Loucy (cell line): ENCODE results near the gene CTCFL.

Experiments
- H2AFZ ChIP-seq: fragments of 200-600 bp; sonication (generic); 2 replicates; pipeline ENCODE4 v1.6.0; 2016; ENCODE audit warnings: antibody characterized with exemption, mild to moderate bottlenecking, low read length, moderate library complexity
- H3F3A ChIP-seq: fragments of 200-600 bp; 2 replicates; pipeline ENCODE4 v1.6.0; 2016; ENCODE audit warnings: antibody characterized with exemption, low read depth, mild to moderate bottlenecking
- H3K27me3 ChIP-seq: fragments of 200-600 bp; sonication (generic); 2 replicates; pipeline ENCODE4 v1.6.1; 2014; ENCODE audit warnings: low read length, mild to moderate bottlenecking; ENCODE audit not compliant: insufficient read depth, poor library complexity, severe bottlenecking
- H3K36me3 ChIP-seq: fragments of 200-600 bp; sonication (generic); 2 replicates; pipeline ENCODE4 v1.6.1; 2016; ENCODE audit warnings: low read length; ENCODE audit not compliant: insufficient read depth
- H3K4me1 ChIP-seq: fragments of 200-600 bp; sonication (generic); 2 replicates; pipeline ENCODE4 v1.5.1; 2014; ENCODE audit warnings: low read length, mild to moderate bottlenecking; ENCODE audit not compliant: insufficient read depth, poor library complexity, severe bottlenecking
- H3K4me2 ChIP-seq: fragments of 200-600 bp; sonication (generic); 2 replicates; pipeline ENCODE4 v1.6.0; 2014; ENCODE audit warnings: antibody characterized with exemption, low read length, low read depth, mild to moderate bottlenecking; ENCODE audit not compliant: poor library complexity, severe bottlenecking
- H3K4me3 ChIP-seq: fragments of 200-600 bp; sonication (generic); 2 replicates; pipeline ENCODE4 v1.5.1; 2014; ENCODE audit warnings: low read length, mild to moderate bottlenecking, mixed read lengths; ENCODE audit not compliant: poor library complexity, severe bottlenecking
- H3K79me2 ChIP-seq: fragments of 200-600 bp; sonication (generic); 2 replicates; pipeline ENCODE4 v1.6.1; 2014; ENCODE audit warnings: low read length; ENCODE audit not compliant: insufficient read depth
- H3K9ac ChIP-seq: fragments of 200-600 bp; sonication (generic); 2 replicates; pipeline ENCODE4 v1.6.0; 2014; ENCODE audit warnings: mild to moderate bottlenecking, low read depth, low read length, moderate library complexity; ENCODE audit not compliant: poor library complexity, severe bottlenecking
- H3K9me2 ChIP-seq: fragments of 200-600 bp; sonication (generic); replicated peaks from 2 replicates; pipeline ENCODE4 v1.6.1; 2016; ENCODE audit warnings: low read depth, low read length, mixed read lengths
- H3K9me3 ChIP-seq: fragments of 200-600 bp; sonication (generic); 2 replicates; pipeline ENCODE4 v1.6.1; 2014; ENCODE audit warnings: mild to moderate bottlenecking, antibody characterized with exemption, low read length, low read depth; ENCODE audit not compliant: insufficient read depth
- H4K20me1 ChIP-seq: fragments of 200-600 bp; sonication (generic); 2 replicates; pipeline ENCODE4 v1.6.0; 2014; ENCODE audit warnings: antibody characterized with exemption, low read length, mild to moderate bottlenecking; ENCODE audit not compliant: insufficient read depth, poor library complexity, severe bottlenecking
- CTCF ChIP-seq: fragments of 200-600 bp; sonication (generic); conservative IDR thresholded peaks from 2 replicates; pipeline ENCODE4 v1.5.1; 2014; ENCODE audit warnings: mild to moderate bottlenecking, antibody characterized with exemption, low read length
- EZH2phosphoT487 ChIP-seq: fragments of 200-600 bp; IDR thresholded peaks from 2 replicates; pipeline ENCODE4 v1.6.1; 2018; ENCODE audit warnings: antibody characterized with exemption, mild to moderate bottlenecking, moderate library complexity, borderline replicate concordance

CTCFL gene

GRCh38 chr20:57508831-57509230, 16.1 kb downstream of the CTCFL start:
- H3K9me2 ChIP-seq: no peaks in the 10 kb centered on the region
- H2AFZ ChIP-seq: no peak overlapping the region
- H3F3A ChIP-seq: no peaks in the 10 kb centered on the region
- H3K9ac ChIP-seq: no peak overlapping the region
- no peak overlapping the region for H3K4me3 ChIP-seq
- no peaks in the 10 kb centered on the region for H3K36me3 ChIP-seq
- no peaks in the 10 kb centered on the region for H3K4me1 ChIP-seq
- H3K9me3 ChIP-seq: no peaks in the 10 kb centered on the region
- no peaks in the 10 kb centered on the region for H4K20me1 ChIP-seq
- no peak overlapping the region for H3K4me2 ChIP-seq
- no peaks in the 10 kb centered on the region for H3K79me2 ChIP-seq
- TF ChIP-seq EZH2phosphoT487: no peak
- no peak for TF ChIP-seq CTCF
- H3K27me3 ChIP-seq: no peaks in the 10 kb centered on the region

- Histone ChIP-seq H3K79me2 (no peaks in the 10 kb centered on the region), H4K20me1 (no peaks in the 10 kb centered on the region), H3K36me3 (no peaks in the 10 kb centered on the region), H3K9me3 (no peaks in the 10 kb centered on the region), H3F3A (no peaks in the 10 kb centered on the region), H3K9me2 (no peaks in the 10 kb centered on the region), H3K4me1 (no peaks in the 10 kb centered on the region), H3K4me3 (no peak overlapping the region), H3K4me2 (no peak overlapping the region), H3K9ac (no peak overlapping the region), H3K27me3 (no peaks in the 10 kb centered on the region), H2AFZ (no peak overlapping the region)
- TF ChIP-seq EZH2phosphoT487 (no peak), CTCF (no peak)
These were observed 16.6 kb downstream of the CTCFL start for GRCh38 chr20:57508381-57508780.

- no peaks in the 10 kb centered on the region for H3K9me3 ChIP-seq
- no peaks in the 10 kb centered on the region for H4K20me1 ChIP-seq
- no peak overlapping the region for H2AFZ ChIP-seq
- no peaks in the 10 kb centered on the region for H3K36me3 ChIP-seq
- no peaks in the 10 kb centered on the region for H3K79me2 ChIP-seq
- no peak overlapping the region for H3K4me2 ChIP-seq
- no peaks in the 10 kb centered on the region for H3K4me1 ChIP-seq
- no peaks in the 10 kb centered on the region for H3F3A ChIP-seq
- H3K9ac ChIP-seq: no peak overlapping the region
- H3K9me2 ChIP-seq: no peaks in the 10 kb centered on the region
- no peaks in the 10 kb centered on the region for H3K27me3 ChIP-seq
- H3K4me3 ChIP-seq: no peak overlapping the region
- TF ChIP-seq CTCF (no peak), EZH2phosphoT487 (no peak)
These were observed 17.5 kb downstream of the CTCFL start for GRCh38 chr20:57507477-57507876.
